BLaER1 treated with 17β-estradiol and CSF1 and Interleukin-3, amounts not matched to agents 10 nM and 100 nM (cell line): ENCODE data around the gene SASS6.
A peak's percentile ranks its signal among the peaks of the same experiment; 100 is the strongest.
"Not testable (repeated sequence)": the region's sequence is repeated elsewhere in the genome, so short reads cannot be mapped to it uniquely, and the experiment has no call there.

Experiments
- H3K27ac ChIP-seq, 11 experiments: shearing (Covaris generic); formaldehyde crosslinking; 2 replicates each; pipeline ENCODE4 v1.8.1; 2022
- H3K27me3 ChIP-seq, 11 experiments: shearing (Covaris generic); formaldehyde crosslinking; 2 replicates each; pipeline ENCODE4 v1.8.1; 2022
- H3K36me3 ChIP-seq, 11 experiments: shearing (Covaris generic); formaldehyde crosslinking; 2 replicates each; pipeline ENCODE4 v1.8.1; 2022
- H3K4me1 ChIP-seq, 10 experiments: shearing (Covaris generic); formaldehyde crosslinking; 2 replicates each; pipeline ENCODE4 v1.8.1; 2022
- H3K4me2 ChIP-seq, 11 experiments: shearing (Covaris generic); formaldehyde crosslinking; 2 replicates each; pipeline ENCODE4 v1.8.1; 2022
- H3K4me3 ChIP-seq, 10 experiments: shearing (Covaris generic); formaldehyde crosslinking; 2 replicates each; pipeline ENCODE4 v1.8.1; 2022
- H3K9ac ChIP-seq, 11 experiments: shearing (Covaris generic); formaldehyde crosslinking; 2 replicates each; pipeline ENCODE4 v1.8.1; 2022
- H3K9me3 ChIP-seq, 11 experiments: shearing (Covaris generic); formaldehyde crosslinking; replicated peaks in 1 of 11; 2 replicates each; pipeline ENCODE4 v1.8.1; 2022
- H4K20me1 ChIP-seq, 11 experiments: shearing (Covaris generic); formaldehyde crosslinking; 2 replicates each; pipeline ENCODE4 v1.8.1; 2022
- Cebpa-rat ChIP-seq, 11 experiments: shearing (Covaris generic); IDR thresholded peaks; 2 replicates each; pipeline ENCODE4 v1.8.1; 2022

Gene SASS6

DNA sequence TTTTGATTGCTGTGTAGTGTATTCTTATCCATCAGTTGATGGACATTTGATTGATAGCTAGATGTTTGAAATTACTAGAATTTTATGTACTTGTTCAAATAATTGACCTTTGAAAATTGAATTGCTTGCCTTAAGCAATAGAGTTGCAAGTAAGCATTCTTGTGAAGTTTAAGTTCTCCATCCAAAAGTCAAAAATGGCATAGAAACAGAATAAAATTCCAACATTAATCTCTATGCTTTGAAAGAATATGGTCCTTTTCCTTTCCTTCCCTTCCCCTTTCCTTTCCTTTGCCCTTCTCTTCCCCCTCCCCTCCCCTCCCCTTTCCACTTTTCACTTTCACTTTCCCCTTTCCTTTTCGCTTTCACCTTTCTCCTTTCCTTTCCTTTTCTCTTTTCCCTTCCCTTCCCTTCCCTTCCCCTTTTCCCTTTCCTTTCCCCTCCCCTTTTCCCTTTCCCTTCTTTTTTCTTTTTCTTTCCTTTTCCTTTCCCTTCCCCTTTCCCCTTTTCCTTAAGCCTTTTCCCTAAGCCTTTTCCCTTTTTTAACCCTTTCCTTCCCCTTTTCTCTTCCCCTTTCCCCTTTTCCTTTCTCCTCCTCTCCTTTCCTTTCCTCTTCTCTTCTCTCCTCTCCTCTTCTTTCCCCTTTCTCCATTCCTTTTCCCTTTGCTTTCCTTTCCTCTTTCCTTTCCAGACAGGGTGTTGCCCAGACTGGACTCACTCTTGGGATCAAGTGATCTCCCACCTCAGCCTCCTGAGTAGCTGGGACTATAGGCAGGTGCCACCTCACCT lies 67.4 kb downstream of the SASS6 start:
- Histone ChIP-seq H4K20me1 (peaks cover 0 to 57% (median 17%) of the 10 kb centered on the region in 11 experiments; a peak in 12 of 22 replicates), H3K27ac (no peak overlapping the region), H3K4me1 (peaks cover 0 to 7% (median 0%) of the 10 kb centered on the region in 10 experiments; a peak in 1 of 20 replicates), H3K9me3 (no peaks in the 10 kb centered on the region), H3K27me3 (no peaks in the 10 kb centered on the region), H3K36me3 (peaks cover 93 to 99% (median 97%) of the 10 kb centered on the region in 11 experiments), H3K9ac (no peak overlapping the region), H3K4me2 (no peak overlapping the region), H3K4me3 (no peak overlapping the region)
- no peak for TF ChIP-seq Cebpa-rat (IDR thresholded peaks at IDR 0.05)

DNA sequence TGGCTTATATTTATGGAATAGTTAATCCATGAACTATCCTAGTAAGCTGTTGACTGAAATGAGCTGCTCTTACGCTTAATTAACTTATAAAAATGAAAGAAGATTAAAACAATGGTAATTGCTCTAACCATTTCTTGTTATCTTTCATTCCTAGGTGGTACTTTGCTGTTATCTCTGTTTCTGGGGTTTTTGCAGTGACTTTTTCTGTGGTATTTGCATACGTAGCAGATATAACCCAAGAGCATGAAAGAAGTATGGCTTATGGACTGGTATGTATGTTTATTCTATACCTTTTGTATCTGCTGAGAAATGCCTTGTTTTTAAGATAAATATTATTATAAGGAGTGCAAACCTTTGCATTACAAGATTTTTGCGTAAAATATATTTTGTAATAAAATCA lies 71.0 kb downstream of the SASS6 start:
- Histone ChIP-seq H3K9ac (no peak overlapping the region), H3K4me2 (no peak overlapping the region), H3K27me3 (no peaks in the 10 kb centered on the region), H3K36me3 (peaks cover 86 to 99% (median 94%) of the 10 kb centered on the region in 11 experiments), H3K4me1 (peaks cover 0 to 7% (median 0%) of the 10 kb centered on the region in 10 experiments; a peak in 1 of 20 replicates), H4K20me1 (peaks cover 10 to 65% (median 21%) of the 10 kb centered on the region in 11 experiments; a peak in 16 of 22 replicates), H3K4me3 (no peak overlapping the region), H3K27ac (no peak overlapping the region), H3K9me3 (no peaks in the 10 kb centered on the region)
- no peak for TF ChIP-seq Cebpa-rat (IDR thresholded peaks at IDR 0.05)

DNA sequence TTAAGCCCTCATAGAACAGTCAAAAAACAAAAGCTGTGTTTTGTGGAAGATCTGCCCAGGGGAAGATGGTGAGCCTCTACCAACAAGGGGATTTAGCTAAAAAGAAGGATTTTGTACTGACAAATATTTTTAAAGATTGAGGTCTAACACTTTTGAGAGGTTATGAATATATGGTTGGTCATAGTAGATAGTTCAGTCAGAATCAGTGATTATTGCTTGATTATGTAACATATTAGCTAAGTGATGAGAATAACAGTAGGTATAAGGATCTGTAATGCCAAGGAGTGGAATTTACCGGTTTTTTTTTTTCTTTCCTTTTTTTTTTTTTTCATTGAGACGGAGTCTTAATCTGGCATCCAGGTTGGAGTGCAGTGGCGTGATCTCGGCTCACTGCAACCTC lies 79.0 kb downstream of the SASS6 start:
- peaks cover 32 to 94% (median 78%) of the 10 kb centered on the region in 11 experiments; a peak in 21 of 22 replicates for H4K20me1 ChIP-seq
- no peak for TF ChIP-seq Cebpa-rat (IDR thresholded peaks at IDR 0.05)
- H3K4me3 ChIP-seq = no peak overlapping the region
- H3K9me3 ChIP-seq = no peaks in the 10 kb centered on the region
- peaks cover 54 to 87% (median 69%) of the 10 kb centered on the region in 11 experiments for H3K36me3 ChIP-seq
- peaks cover 0 to 8% (median 0%) of the 10 kb centered on the region in 10 experiments; a peak in 6 of 20 replicates for H3K4me1 ChIP-seq
- no peak overlapping the region for H3K27ac ChIP-seq
- H3K9ac ChIP-seq = no peak overlapping the region
- no peak overlapping the region for H3K4me2 ChIP-seq
- H3K27me3 ChIP-seq = no peaks in the 10 kb centered on the region

DNA sequence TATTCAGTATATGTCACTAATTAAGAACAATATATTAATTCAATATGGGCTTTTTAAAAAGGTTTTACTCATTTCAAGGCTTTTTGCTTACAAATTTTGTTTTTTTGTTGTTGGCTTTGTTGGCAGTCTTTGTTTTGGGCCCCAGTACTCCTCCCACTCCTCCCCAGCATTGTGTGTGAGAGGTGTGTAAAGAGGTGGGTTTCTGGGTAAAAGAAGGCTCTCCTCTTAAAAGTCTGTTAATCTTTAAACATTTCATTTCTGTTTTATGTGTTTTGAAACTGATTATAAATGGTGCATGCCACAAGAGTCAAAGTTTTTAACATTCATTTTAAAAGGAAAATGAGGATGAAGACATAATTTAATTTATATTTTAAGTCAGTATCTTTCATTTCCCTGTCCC lies 79.6 kb downstream of the SASS6 start:
- H3K27me3 ChIP-seq = no peaks in the 10 kb centered on the region
- no peak overlapping the region for H3K9ac ChIP-seq
- no peak overlapping the region for H3K4me3 ChIP-seq
- H4K20me1 ChIP-seq = peaks cover 37 to 97% (median 83%) of the 10 kb centered on the region in 11 experiments; a peak in 21 of 22 replicates
- no peak overlapping the region for H3K4me2 ChIP-seq
- H3K27ac ChIP-seq = no peak overlapping the region
- no peak for TF ChIP-seq Cebpa-rat (IDR thresholded peaks at IDR 0.05)
- H3K36me3 ChIP-seq = peaks cover 49 to 83% (median 63%) of the 10 kb centered on the region in 11 experiments
- no peaks in the 10 kb centered on the region for H3K9me3 ChIP-seq
- peaks cover 0 to 14% (median 5%) of the 10 kb centered on the region in 10 experiments; a peak in 8 of 20 replicates for H3K4me1 ChIP-seq

DNA sequence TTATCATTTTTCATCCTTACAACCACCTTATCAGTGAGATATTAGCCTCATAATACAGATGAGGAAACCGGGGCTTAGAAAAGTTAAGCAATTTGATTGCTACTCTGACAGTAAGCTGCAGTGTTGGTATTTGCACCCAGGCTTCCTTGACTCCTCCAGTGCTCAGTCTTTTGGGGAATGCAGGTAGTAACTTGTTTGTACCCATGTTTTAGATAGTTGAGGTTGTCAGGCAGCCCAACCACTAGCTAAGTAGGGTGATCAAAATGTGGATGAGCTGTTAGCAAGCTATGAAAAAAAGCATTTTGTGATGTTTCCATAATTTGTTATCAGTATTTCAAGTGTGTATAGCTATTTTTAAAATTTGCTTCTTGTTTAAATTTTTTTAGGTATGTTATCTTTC lies 80.8 kb downstream of the SASS6 start:
- peaks cover 0 to 26% (median 13%) of the 10 kb centered on the region in 10 experiments; a peak in 15 of 20 replicates for H3K4me1 ChIP-seq
- H3K36me3 ChIP-seq = peaks cover 36 to 75% (median 58%) of the 10 kb centered on the region in 11 experiments
- H3K9ac ChIP-seq = no peak overlapping the region
- peaks cover 34 to 97% (median 84%) of the 10 kb centered on the region in 11 experiments; a peak in 21 of 22 replicates for H4K20me1 ChIP-seq
- peaks cover 0 to 3% (median 0%) of the 10 kb centered on the region in 11 experiments; a peak in 4 of 22 replicates for H3K9me3 ChIP-seq
- no peak overlapping the region for H3K4me3 ChIP-seq
- no peak overlapping the region for H3K27ac ChIP-seq
- H3K4me2 ChIP-seq = no peak overlapping the region
- no peak for TF ChIP-seq Cebpa-rat (IDR thresholded peaks at IDR 0.05)
- H3K27me3 ChIP-seq = no peaks in the 10 kb centered on the region

DNA sequence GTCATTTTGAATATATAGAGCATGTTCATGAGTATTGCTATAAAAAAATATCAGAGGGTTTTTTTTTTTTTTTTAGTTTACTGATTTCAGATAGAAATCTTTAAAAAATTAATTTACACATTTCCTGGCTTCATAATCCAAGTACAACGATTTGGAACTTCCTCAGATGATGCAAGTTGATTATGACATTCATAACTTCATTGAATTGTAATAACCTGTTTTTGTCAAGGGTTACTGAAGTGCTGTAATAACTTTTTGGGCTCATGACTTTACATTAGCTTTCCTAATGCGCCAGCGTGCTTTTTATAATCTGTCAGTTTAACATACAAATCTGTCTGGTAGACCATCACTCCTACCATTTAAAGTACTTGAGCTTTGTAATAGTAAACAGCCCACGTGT lies 81.3 kb downstream of the SASS6 start:
- H3K4me1 ChIP-seq = peaks cover 0 to 31% (median 17%) of the 10 kb centered on the region in 10 experiments; a peak in 16 of 20 replicates
- peaks cover 34 to 97% (median 86%) of the 10 kb centered on the region in 11 experiments; a peak in 21 of 22 replicates for H4K20me1 ChIP-seq
- H3K36me3 ChIP-seq = peaks cover 34 to 71% (median 54%) of the 10 kb centered on the region in 11 experiments
- H3K27me3 ChIP-seq = no peaks in the 10 kb centered on the region
- H3K9ac ChIP-seq = no peak overlapping the region
- H3K9me3 ChIP-seq = peaks cover 0 to 3% (median 0%) of the 10 kb centered on the region in 11 experiments; a peak in 4 of 22 replicates
- no peak for TF ChIP-seq Cebpa-rat (IDR thresholded peaks at IDR 0.05)
- no peak overlapping the region for H3K4me2 ChIP-seq
- H3K27ac ChIP-seq = no peak overlapping the region
- no peak overlapping the region for H3K4me3 ChIP-seq

DNA sequence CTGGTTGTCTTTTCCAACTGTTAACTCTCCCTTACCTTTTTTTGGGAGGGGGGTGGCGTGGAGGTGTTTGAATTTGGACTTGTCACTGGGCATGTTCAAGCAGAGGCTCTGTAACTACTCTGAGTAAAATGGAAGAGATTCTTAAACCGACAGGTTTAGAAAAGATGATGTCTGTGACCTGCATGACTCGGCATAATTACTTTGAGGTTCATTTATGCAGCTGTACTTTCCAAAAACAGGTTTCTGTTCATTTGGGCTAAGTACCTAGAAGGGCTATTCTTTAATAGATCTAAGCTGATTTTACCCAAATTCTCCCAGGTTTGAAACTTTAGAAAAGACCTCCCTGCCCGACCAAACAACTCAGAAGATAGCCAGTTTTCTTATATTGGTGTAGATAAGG lies 82.6 kb downstream of the SASS6 start:
- no peak overlapping the region for H3K9ac ChIP-seq
- H3K36me3 ChIP-seq = peaks cover 28 to 69% (median 52%) of the 10 kb centered on the region in 11 experiments
- peaks cover 0 to 14% (median 10%) of the 10 kb centered on the region in 11 experiments; a peak in 18 of 22 replicates for H3K9me3 ChIP-seq
- no peak for TF ChIP-seq Cebpa-rat (IDR thresholded peaks at IDR 0.05)
- H3K4me2 ChIP-seq = no peak overlapping the region
- peaks cover 0 to 44% (median 22%) of the 10 kb centered on the region in 10 experiments; a peak in 17 of 20 replicates for H3K4me1 ChIP-seq
- no peaks in the 10 kb centered on the region for H3K27me3 ChIP-seq
- H3K4me3 ChIP-seq = no peak overlapping the region
- peak overlapping the region in 4 of 11 experiments; percentile 12 to 54 (median 26); a peak in 4 of 22 replicates for H3K27ac ChIP-seq
- peaks cover 34 to 97% (median 84%) of the 10 kb centered on the region in 11 experiments; a peak in 21 of 22 replicates for H4K20me1 ChIP-seq

DNA sequence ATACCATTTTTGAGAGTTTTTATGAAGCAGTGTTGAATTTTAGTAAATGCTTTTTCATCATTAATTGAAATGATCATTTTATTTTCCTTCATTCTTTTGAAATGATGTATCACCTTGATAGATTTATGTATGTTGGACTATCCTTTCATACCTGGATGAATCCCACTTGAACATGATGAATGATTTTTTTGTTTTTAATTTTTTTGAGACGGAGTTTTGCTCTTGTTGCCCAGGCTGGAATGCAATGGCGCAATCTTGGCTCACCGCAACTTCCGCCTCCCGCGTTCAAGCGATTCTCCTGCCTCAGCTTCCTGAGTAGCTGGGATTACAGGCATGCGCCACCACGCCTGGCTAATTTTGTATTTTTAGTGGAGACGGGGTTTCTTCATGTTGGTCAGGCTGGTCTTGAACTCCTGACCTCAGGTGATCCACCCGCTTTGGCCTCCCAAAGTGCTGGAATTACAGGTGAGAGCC lies 85.5 kb downstream of the SASS6 start:
- Histone ChIP-seq H4K20me1 (peaks cover 33 to 100% (median 89%) of the 10 kb centered on the region in 11 experiments; a peak in 21 of 22 replicates), H3K4me1 (peaks cover 0 to 56% (median 22%) of the 10 kb centered on the region in 10 experiments; a peak in 17 of 20 replicates), H3K4me2 (peak overlapping the region in 9 of 11 experiments; percentile 6 to 68 (median 19); a peak in 13 of 22 replicates), H3K9me3 (peaks cover 10 to 32% (median 28%) of the 10 kb centered on the region in 11 experiments; a peak in 20 of 22 replicates), H3K27ac (peak overlapping the region in 2 of 11 experiments; percentile 12 to 46; a peak in 2 of 22 replicates), H3K36me3 (peaks cover 30 to 76% (median 51%) of the 10 kb centered on the region in 11 experiments; a peak in 21 of 22 replicates)
- H3K4me3 ChIP-seq, H3K9ac ChIP-seq, H3K27me3 ChIP-seq: not testable (repeated sequence)
